ENCODE results near the gene RGR. TPM values are rescaled to one million over a fixed set of nuclear protein-coding genes. Genes with fewer than 3 reads are reported as not detected.

RGR gene
- total and polyA plus RNA-seq, 12 donors, result 0.17 TPM; not detected in 11

GRCh38 chr10:84205853-84206525 lies 38.9 kb upstream of the RGR start:
- intact Hi-C loops (cut with DNase I), result no loop called here

GRCh38 chr10:84208023-84208422 lies 36.8 kb upstream of the RGR start:
- H3K27me3 ChIP-seq, result no peaks in the 10 kb centered on the region
- H3K4me1 ChIP-seq (replicated peaks in 1 of 2), result no peaks in the 10 kb centered on the region
- H3K9me3 ChIP-seq (replicated peaks in 1 of 3), result no peaks in the 10 kb centered on the region
- H3K27ac ChIP-seq, result no peak overlapping the region
- TF ChIP-seq CTCF (IDR thresholded peaks at IDR 0.05) (no peak), POLR2A (IDR thresholded peaks at IDR 0.05) (no peak)
- no peak overlapping the region for H3K4me3 ChIP-seq
- WGBS, 4 donors, result 78 to 83% (median 79%) methylated on average over 6 to 10 of the region's 10 CpGs
- H3K36me3 ChIP-seq (replicated peaks in 1 of 2), result no peaks in the 10 kb centered on the region
- intact Hi-C loops (cut with DNase I), result no loop called here
- no peak for DNase-seq

More at GRCh38 chr10:84205853-84206525, 38.9 kb upstream of the RGR start:
- Histone ChIP-seq H3K27me3 (no peaks in the 10 kb centered on the region), H3K36me3 (replicated peaks in 1 of 2) (no peaks in the 10 kb centered on the region), H3K27ac (no peak overlapping the region), H3K4me1 (replicated peaks in 1 of 2) (no peaks in the 10 kb centered on the region), H3K9me3 (replicated peaks in 1 of 3) (no peaks in the 10 kb centered on the region), H3K4me3 (no peak overlapping the region)
- no peak for TF ChIP-seq POLR2A (IDR thresholded peaks at IDR 0.05)
- no peak for TF ChIP-seq CTCF (IDR thresholded peaks at IDR 0.05)
- no peak for DNase-seq
- WGBS, 4 donors, result 56 to 66% (median 62%) methylated on average over 6 of the region's 6 CpGs

- TF ChIP-seq POLR2A (IDR thresholded peaks at IDR 0.05) (no peak), CTCF (IDR thresholded peaks at IDR 0.05) (no peak)
- intact Hi-C loops (cut with DNase I), result no loop called here
- no peak overlapping the region for H3K4me3 ChIP-seq
- no peaks in the 10 kb centered on the region for H3K36me3 ChIP-seq (replicated peaks in 1 of 2)
- no peaks in the 10 kb centered on the region for H3K9me3 ChIP-seq (replicated peaks in 1 of 3)
- DNase-seq, result no peak
- H3K4me1 ChIP-seq (replicated peaks in 1 of 2), result no peaks in the 10 kb centered on the region
- no peaks in the 10 kb centered on the region for H3K27me3 ChIP-seq
- H3K27ac ChIP-seq, result no peak overlapping the region
- WGBS, 4 donors, result 78 to 94% (median 86%) methylated on average over 2 of the region's 2 CpGs
Observed at GRCh38 chr10:84211566-84211965, 33.3 kb upstream of the RGR start.

GRCh38 chr10:84212014-84212413 lies 32.8 kb upstream of the RGR start:
- Histone ChIP-seq H3K9me3 (replicated peaks in 1 of 3) (no peaks in the 10 kb centered on the region), H3K27ac (no peak overlapping the region), H3K4me1 (replicated peaks in 1 of 2) (no peaks in the 10 kb centered on the region), H3K36me3 (replicated peaks in 1 of 2) (no peaks in the 10 kb centered on the region), H3K27me3 (no peaks in the 10 kb centered on the region), H3K4me3 (no peak overlapping the region)
- TF ChIP-seq POLR2A (IDR thresholded peaks at IDR 0.05) (no peak), CTCF (IDR thresholded peaks at IDR 0.05) (no peak)
- DNase-seq, result no peak
- intact Hi-C loops (cut with DNase I), result no loop called here
- WGBS, 4 donors, result 71 to 82% (median 80%) methylated on average over 4 to 5 of the region's 5 CpGs
